ENCODE data around the gene F2R. TPM values are rescaled to one million over a fixed set of nuclear protein-coding genes. Genes with fewer than 3 reads are reported as not detected.

Gene F2R
- total and polyA plus RNA-seq, 2 experiments from 2014 or later, result 15.0 to 26.0 TPM

DNA sequence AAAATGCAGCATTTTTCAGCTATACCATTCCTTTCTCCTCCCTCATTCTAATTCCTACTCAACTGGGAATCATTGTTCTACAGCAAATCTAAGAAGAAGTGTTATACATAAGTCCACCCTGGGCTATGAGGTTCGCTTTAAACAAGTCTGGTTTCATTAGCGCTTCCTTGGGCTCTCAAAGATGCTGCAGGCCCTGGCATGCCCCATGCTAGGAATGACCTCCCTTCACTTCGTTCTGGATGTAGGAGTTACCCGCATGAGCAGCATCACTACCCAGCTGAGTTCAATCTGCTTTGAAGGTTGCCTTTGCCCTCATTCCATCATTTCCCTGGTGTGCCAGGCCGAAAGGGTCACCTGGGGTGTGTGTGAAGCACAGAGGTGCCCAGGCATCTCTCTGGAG, 35.4 kb downstream of the F2R start:
- no peaks in the 10 kb centered on the region for H3K36me3 Mint-ChIP-seq (ENCODE audit: low read depth)
- no peak overlapping the region for H3K4me3 Mint-ChIP-seq
- H3K27me3 ChIP-seq (ENCODE audit: insufficient read depth), result no peaks in the 10 kb centered on the region
- H3K36me3 ChIP-seq (ENCODE audit: insufficient read depth), result no peaks in the 10 kb centered on the region
- H3K27me3 Mint-ChIP-seq (ENCODE audit: insufficient read depth, low read depth, poor library complexity), result peaks cover 2% of the 10 kb centered on the region
- no peak overlapping the region for H3K27ac ChIP-seq (ENCODE audit: low read depth)
- no peak overlapping the region for H3K27ac Mint-ChIP-seq
- no peak overlapping the region for H3K4me2 ChIP-seq
- H4K20me1 ChIP-seq (replicated peaks; ENCODE audit: insufficient read depth), result no peaks in the 10 kb centered on the region
- TF ChIP-seq CREB1 (CRISPR knock-in tag; IDR thresholded peaks at IDR 0.05; ENCODE audit: low read depth), result no peak
- no peak for TF ChIP-seq STAT1 (IDR thresholded peaks at IDR 0.05; ENCODE audit: unreplicated experiment)
- TF ChIP-seq, protein P1, sequence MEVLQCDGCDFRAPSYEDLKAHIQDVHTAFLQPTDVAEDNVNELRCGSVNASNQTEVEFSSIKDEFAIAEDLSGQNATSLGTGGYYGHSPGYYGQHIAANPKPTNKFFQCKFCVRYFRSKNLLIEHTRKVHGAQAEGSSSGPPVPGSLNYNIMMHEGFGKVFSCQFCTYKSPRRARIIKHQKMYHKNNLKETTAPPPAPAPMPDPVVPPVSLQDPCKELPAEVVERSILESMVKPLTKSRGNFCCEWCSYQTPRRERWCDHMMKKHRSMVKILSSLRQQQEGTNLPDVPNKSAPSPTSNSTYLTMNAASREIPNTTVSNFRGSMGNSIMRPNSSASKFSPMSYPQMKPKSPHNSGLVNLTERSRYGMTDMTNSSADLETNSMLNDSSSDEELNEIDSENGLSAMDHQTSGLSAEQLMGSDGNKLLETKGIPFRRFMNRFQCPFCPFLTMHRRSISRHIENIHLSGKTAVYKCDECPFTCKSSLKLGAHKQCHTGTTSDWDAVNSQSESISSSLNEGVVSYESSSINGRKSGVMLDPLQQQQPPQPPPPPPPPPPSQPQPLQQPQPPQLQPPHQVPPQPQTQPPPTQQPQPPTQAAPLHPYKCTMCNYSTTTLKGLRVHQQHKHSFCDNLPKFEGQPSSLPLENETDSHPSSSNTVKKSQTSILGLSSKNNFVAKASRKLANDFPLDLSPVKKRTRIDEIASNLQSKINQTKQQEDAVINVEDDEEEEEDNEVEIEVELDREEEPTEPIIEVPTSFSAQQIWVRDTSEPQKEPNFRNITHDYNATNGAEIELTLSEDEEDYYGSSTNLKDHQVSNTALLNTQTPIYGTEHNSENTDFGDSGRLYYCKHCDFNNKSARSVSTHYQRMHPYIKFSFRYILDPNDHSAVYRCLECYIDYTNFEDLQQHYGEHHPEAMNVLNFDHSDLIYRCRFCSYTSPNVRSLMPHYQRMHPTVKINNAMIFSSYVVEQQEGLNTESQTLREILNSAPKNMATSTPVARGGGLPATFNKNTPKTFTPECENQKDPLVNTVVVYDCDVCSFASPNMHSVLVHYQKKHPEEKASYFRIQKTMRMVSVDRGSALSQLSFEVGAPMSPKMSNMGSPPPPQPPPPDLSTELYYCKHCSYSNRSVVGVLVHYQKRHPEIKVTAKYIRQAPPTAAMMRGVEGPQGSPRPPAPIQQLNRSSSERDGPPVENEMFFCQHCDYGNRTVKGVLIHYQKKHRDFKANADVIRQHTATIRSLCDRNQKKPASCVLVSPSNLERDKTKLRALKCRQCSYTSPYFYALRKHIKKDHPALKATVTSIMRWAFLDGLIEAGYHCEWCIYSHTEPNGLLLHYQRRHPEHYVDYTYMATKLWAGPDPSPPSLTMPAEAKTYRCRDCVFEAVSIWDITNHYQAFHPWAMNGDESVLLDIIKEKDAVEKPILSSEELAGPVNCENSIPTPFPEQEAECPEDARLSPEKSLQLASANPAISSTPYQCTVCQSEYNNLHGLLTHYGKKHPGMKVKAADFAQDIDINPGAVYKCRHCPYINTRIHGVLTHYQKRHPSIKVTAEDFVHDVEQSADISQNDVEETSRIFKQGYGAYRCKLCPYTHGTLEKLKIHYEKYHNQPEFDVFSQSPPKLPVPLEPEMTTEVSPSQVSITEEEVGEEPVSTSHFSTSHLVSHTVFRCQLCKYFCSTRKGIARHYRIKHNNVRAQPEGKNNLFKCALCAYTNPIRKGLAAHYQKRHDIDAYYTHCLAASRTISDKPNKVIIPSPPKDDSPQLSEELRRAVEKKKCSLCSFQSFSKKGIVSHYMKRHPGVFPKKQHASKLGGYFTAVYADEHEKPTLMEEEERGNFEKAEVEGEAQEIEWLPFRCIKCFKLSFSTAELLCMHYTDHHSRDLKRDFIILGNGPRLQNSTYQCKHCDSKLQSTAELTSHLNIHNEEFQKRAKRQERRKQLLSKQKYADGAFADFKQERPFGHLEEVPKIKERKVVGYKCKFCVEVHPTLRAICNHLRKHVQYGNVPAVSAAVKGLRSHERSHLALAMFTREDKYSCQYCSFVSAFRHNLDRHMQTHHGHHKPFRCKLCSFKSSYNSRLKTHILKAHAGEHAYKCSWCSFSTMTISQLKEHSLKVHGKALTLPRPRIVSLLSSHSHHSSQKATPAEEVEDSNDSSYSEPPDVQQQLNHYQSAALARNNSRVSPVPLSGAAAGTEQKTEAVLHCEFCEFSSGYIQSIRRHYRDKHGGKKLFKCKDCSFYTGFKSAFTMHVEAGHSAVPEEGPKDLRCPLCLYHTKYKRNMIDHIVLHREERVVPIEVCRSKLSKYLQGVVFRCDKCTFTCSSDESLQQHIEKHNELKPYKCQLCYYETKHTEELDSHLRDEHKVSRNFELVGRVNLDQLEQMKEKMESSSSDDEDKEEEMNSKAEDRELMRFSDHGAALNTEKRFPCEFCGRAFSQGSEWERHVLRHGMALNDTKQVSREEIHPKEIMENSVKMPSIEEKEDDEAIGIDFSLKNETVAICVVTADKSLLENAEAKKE (CRISPR knock-in tag; IDR thresholded peaks at IDR 0.05), result no peak
- no peak for TF ChIP-seq JUNB (IDR thresholded peaks at IDR 0.05; ENCODE audit: unreplicated experiment)
- TF ChIP-seq, protein P2, sequence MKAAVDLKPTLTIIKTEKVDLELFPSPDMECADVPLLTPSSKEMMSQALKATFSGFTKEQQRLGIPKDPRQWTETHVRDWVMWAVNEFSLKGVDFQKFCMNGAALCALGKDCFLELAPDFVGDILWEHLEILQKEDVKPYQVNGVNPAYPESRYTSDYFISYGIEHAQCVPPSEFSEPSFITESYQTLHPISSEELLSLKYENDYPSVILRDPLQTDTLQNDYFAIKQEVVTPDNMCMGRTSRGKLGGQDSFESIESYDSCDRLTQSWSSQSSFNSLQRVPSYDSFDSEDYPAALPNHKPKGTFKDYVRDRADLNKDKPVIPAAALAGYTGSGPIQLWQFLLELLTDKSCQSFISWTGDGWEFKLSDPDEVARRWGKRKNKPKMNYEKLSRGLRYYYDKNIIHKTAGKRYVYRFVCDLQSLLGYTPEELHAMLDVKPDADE (IDR thresholded peaks at IDR 0.05), result no peak
- TF ChIP-seq EZH2phosphoT487 (IDR thresholded peaks at IDR 0.05; ENCODE audit: unreplicated experiment), result no peak
- TF ChIP-seq ZNF114 (CRISPR knock-in tag; IDR thresholded peaks at IDR 0.05), result no peak
- TF ChIP-seq NANOG (IDR thresholded peaks at IDR 0.05; ENCODE audit: borderline replicate concordance), result no peak
- TF ChIP-seq, protein P3, sequence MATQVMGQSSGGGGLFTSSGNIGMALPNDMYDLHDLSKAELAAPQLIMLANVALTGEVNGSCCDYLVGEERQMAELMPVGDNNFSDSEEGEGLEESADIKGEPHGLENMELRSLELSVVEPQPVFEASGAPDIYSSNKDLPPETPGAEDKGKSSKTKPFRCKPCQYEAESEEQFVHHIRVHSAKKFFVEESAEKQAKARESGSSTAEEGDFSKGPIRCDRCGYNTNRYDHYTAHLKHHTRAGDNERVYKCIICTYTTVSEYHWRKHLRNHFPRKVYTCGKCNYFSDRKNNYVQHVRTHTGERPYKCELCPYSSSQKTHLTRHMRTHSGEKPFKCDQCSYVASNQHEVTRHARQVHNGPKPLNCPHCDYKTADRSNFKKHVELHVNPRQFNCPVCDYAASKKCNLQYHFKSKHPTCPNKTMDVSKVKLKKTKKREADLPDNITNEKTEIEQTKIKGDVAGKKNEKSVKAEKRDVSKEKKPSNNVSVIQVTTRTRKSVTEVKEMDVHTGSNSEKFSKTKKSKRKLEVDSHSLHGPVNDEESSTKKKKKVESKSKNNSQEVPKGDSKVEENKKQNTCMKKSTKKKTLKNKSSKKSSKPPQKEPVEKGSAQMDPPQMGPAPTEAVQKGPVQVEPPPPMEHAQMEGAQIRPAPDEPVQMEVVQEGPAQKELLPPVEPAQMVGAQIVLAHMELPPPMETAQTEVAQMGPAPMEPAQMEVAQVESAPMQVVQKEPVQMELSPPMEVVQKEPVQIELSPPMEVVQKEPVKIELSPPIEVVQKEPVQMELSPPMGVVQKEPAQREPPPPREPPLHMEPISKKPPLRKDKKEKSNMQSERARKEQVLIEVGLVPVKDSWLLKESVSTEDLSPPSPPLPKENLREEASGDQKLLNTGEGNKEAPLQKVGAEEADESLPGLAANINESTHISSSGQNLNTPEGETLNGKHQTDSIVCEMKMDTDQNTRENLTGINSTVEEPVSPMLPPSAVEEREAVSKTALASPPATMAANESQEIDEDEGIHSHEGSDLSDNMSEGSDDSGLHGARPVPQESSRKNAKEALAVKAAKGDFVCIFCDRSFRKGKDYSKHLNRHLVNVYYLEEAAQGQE (IDR thresholded peaks at IDR 0.05; ENCODE audit: unreplicated experiment), result no peak
- no peak for TF ChIP-seq EZH2 (IDR thresholded peaks at IDR 0.05; ENCODE audit: low read depth, unreplicated experiment)
- no peak for TF ChIP-seq ZNF331 (CRISPR knock-in tag; IDR thresholded peaks at IDR 0.05; ENCODE audit: low read depth)
- TF ChIP-seq, protein P4, sequence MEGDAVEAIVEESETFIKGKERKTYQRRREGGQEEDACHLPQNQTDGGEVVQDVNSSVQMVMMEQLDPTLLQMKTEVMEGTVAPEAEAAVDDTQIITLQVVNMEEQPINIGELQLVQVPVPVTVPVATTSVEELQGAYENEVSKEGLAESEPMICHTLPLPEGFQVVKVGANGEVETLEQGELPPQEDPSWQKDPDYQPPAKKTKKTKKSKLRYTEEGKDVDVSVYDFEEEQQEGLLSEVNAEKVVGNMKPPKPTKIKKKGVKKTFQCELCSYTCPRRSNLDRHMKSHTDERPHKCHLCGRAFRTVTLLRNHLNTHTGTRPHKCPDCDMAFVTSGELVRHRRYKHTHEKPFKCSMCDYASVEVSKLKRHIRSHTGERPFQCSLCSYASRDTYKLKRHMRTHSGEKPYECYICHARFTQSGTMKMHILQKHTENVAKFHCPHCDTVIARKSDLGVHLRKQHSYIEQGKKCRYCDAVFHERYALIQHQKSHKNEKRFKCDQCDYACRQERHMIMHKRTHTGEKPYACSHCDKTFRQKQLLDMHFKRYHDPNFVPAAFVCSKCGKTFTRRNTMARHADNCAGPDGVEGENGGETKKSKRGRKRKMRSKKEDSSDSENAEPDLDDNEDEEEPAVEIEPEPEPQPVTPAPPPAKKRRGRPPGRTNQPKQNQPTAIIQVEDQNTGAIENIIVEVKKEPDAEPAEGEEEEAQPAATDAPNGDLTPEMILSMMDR (conservative IDR thresholded peaks at IDR 0.05; ENCODE audit: low read depth in 2 of 2), result no peak
- TF ChIP-seq POLR2AphosphoS5 (IDR thresholded peaks at IDR 0.05; ENCODE audit: low read depth), result no peak
- ATAC-seq (no peak), DNase-seq (ENCODE audit: low spot score) (no peak)
- no peaks in the 10 kb centered on the region for H3F3A ChIP-seq (replicated peaks; ENCODE audit: low read depth)
- no peaks in the 10 kb centered on the region for H3K4me1 Mint-ChIP-seq
- H3K4me3 ChIP-seq, result no peak overlapping the region
- H3K4me1 ChIP-seq (ENCODE audit: insufficient read depth), result no peaks in the 10 kb centered on the region
- no peaks in the 10 kb centered on the region for H3K79me2 ChIP-seq (replicated peaks; ENCODE audit: insufficient read depth)
- H2AFZ ChIP-seq, result no peak overlapping the region; the same call in 1 of the 2 replicates
- no peaks in the 10 kb centered on the region for H3K9me3 Mint-ChIP-seq
- H3K9me2 ChIP-seq (ENCODE audit: insufficient read depth), result 0 out of 2 replicates have a peak, but pooled peaks cover 3% of the 10 kb centered on the region
